A549 (cell line): ENCODE data around the gene PPP3CA. TPM values are rescaled to one million over a fixed set of nuclear protein-coding genes. Genes with fewer than 3 reads are reported as not detected.

ENCODE experiments used
- ATAC-seq, 2 experiments: fragments of 200-7000 bp in 1 of 2; fragments of >200 bp in 1 of 2; cut with Nextera tagmentation in 1 of 2; cut with Tn5 transposase in 1 of 2; 3 replicates each; pipeline versions ENCODE4 v1.8.0 to v1.9.1; 2018 to 2020; ENCODE audit warnings: mild to moderate bottlenecking in 1 of 2, moderate library complexity in 1 of 2
- CTCF ChIA-PET: fragments of 300-600 bp; sonication (Branson Sonifier 250); formaldehyde crosslinking; extraction: SDS; loops from one replicate; lab custom pipeline; 2021; ENCODE audit warnings: antibody characterized with exemption, inconsistent platforms; lab: Yijun Ruan, JAX
- POLR2A ChIA-PET: fragments of 350-600 bp; formaldehyde crosslinking; extraction: SDS; loops from one replicate; lab custom pipeline; 2021; ENCODE audit warnings: antibody characterized with exemption, inconsistent platforms; lab: Yijun Ruan, JAX
- DNase-seq, 2 experiments: peaks; one replicate each; pipeline versions ENCODE4 v3.0.0 to v3.0.0-alpha.2; 2011 to 2016; ENCODE audit warnings: low read depth in 1 of 2, low spot score in 1 of 2
- FAIRE-seq: peaks from 2 replicates; lab custom pipeline; 2011; peaks lifted over from hg19 to GRCh38; lab: Jason Lieb, UNC
- H3K27ac ChIP-seq, 2 experiments: fragments of >200 bp; sonication (Bioruptor Twin); formaldehyde crosslinking; 3 replicates each; pipeline ENCODE4 v1.5.1; 2016 to 2017
- H3K4me1 ChIP-seq: fragments of >200 bp; sonication (Bioruptor Twin); formaldehyde crosslinking; 3 replicates; pipeline ENCODE4 v1.6.1; 2016
- H3K4me2 ChIP-seq: fragments of >200 bp; sonication (Bioruptor Twin); formaldehyde crosslinking; 3 replicates; pipeline ENCODE4 v1.6.1; 2016
- H3K4me3 ChIP-seq: fragments of >200 bp; sonication (Bioruptor Twin); formaldehyde crosslinking; 3 replicates; pipeline ENCODE4 v1.5.1; 2016
- H3K9me3 ChIP-seq: fragments of >200 bp; sonication (Bioruptor Twin); formaldehyde crosslinking; 3 replicates; pipeline ENCODE4 v1.6.1; 2016
- BCL3 ChIP-seq: fragments of >200 bp; sonication (Bioruptor Twin); formaldehyde crosslinking; IDR thresholded peaks from 3 replicates; pipeline ENCODE4 v1.6.1; 2016
- CHD4 ChIP-seq: fragments of 200-600 bp; sonication (generic); IDR thresholded peaks from 2 replicates; pipeline ENCODE4 v1.6.1; 2016; ENCODE audit warnings: antibody characterized with exemption, mild to moderate bottlenecking, borderline replicate concordance
- CTCF ChIP-seq: fragments of >200 bp; sonication (Bioruptor Twin); formaldehyde crosslinking; IDR thresholded peaks from 3 replicates; pipeline ENCODE4 v1.5.1; 2016
- E2F6 ChIP-seq: IDR thresholded peaks from 2 replicates; pipeline ENCODE4 v1.6.1; 2012; ENCODE audit warnings: low read depth, borderline replicate concordance
- EHMT2 ChIP-seq: fragments of 200-600 bp; sonication (generic); IDR thresholded peaks from 2 replicates; pipeline ENCODE4 v1.6.1; 2016; ENCODE audit warnings: antibody characterized with exemption, low read depth, mild to moderate bottlenecking, moderate library complexity
- ESRRA ChIP-seq: fragments of 150-350 bp; IDR thresholded peaks from 2 replicates; pipeline ENCODE4 v1.6.1; 2014; ENCODE audit warnings: mild to moderate bottlenecking, low read length, borderline replicate concordance
- FOSB ChIP-seq: fragments of 250-450 bp; sonication (Bioruptor Pico); IDR thresholded peaks from 2 replicates; pipeline ENCODE4 v1.5.0; 2020; ENCODE audit warnings: mild to moderate bottlenecking, moderate library complexity
- FOSL2 ChIP-seq, 2 experiments: fragments of 450-650 bp in 1 of 2; fragments of >200 bp in 1 of 2; sonication (Bioruptor Twin) in 1 of 2; formaldehyde crosslinking; IDR thresholded peaks; 2 replicates each; pipeline versions ENCODE4 v1.5.0 to v1.6.1; 2016 to 2020; ENCODE audit warnings: mild to moderate bottlenecking in 1 of 2, moderate library complexity in 1 of 2
- HES2 ChIP-seq: fragments of >200 bp; sonication (Bioruptor Twin); formaldehyde crosslinking; IDR thresholded peaks from 2 replicates; pipeline ENCODE4 v1.6.1; 2016
- HEYL ChIP-seq: fragments of 250-450 bp; sonication (Bioruptor Pico); IDR thresholded peaks from 2 replicates; pipeline ENCODE4 v1.8.0; 2021; ENCODE audit warnings: mild to moderate bottlenecking, moderate library complexity
- HMGXB4 ChIP-seq: fragments of 250-450 bp; sonication (Bioruptor Pico); IDR thresholded peaks from 2 replicates; pipeline ENCODE4 v1.5.0; 2021; ENCODE audit warnings: mild to moderate bottlenecking, moderate library complexity, borderline replicate concordance
- HOXA7 ChIP-seq: fragments of 250-450 bp; sonication (Bioruptor Pico); IDR thresholded peaks from 2 replicates; pipeline ENCODE4 v1.5.0; 2020; ENCODE audit warnings: mild to moderate bottlenecking, moderate library complexity
- PHF8 ChIP-seq: fragments of 200-600 bp; sonication (generic); IDR thresholded peaks from 2 replicates; pipeline ENCODE4 v1.6.1; 2016; ENCODE audit warnings: low read depth, mild to moderate bottlenecking, antibody characterized with exemption, moderate library complexity, borderline replicate concordance
- POLR2AphosphoS2 ChIP-seq: conservative IDR thresholded peaks from 2 replicates; pipeline ENCODE4 v1.6.1; 2012; ENCODE audit warnings: low read length, improper control_type of control experiment, inconsistent platforms
- RAD21 ChIP-seq, 2 experiments: fragments of >200 bp in 1 of 2; sonication (Bioruptor Twin) in 1 of 2; formaldehyde crosslinking in 1 of 2; IDR thresholded peaks in 1 of 2; conservative IDR thresholded peaks in 1 of 2; 2 replicates in 1 of 2; 3 replicates in 1 of 2; pipeline ENCODE4 v1.6.1; 2012 to 2018; ENCODE audit warnings: inconsistent platforms in 1 of 2
- RARB ChIP-seq: fragments of 250-450 bp; sonication (Bioruptor Pico); IDR thresholded peaks from 2 replicates; pipeline ENCODE4 v1.8.0; 2021; ENCODE audit warnings: mild to moderate bottlenecking, moderate library complexity
- REST ChIP-seq: fragments of 200-600 bp; sonication (generic); IDR thresholded peaks from 2 replicates; pipeline ENCODE4 v1.6.1; 2016; ENCODE audit warnings: antibody characterized with exemption, mild to moderate bottlenecking, moderate library complexity
- RNF2 ChIP-seq: fragments of 200-600 bp; sonication (generic); IDR thresholded peaks from 2 replicates; pipeline ENCODE4 v1.6.1; 2016; ENCODE audit warnings: low read depth, mild to moderate bottlenecking, antibody characterized with exemption, moderate library complexity, borderline replicate concordance
- SREBF2 ChIP-seq: fragments of 450-650 bp; IDR thresholded peaks from 2 replicates; pipeline ENCODE4 v1.6.1; 2014; ENCODE audit warnings: mild to moderate bottlenecking, moderate library complexity
- TFCP2L1 ChIP-seq: fragments of 250-450 bp; sonication (Bioruptor Pico); IDR thresholded peaks from 2 replicates; pipeline ENCODE4 v1.5.0; 2021; ENCODE audit warnings: mild to moderate bottlenecking
- ZC3H11A ChIP-seq: fragments of 450-650 bp; IDR thresholded peaks from 2 replicates; pipeline ENCODE4 v1.6.1; 2014; ENCODE audit warnings: antibody characterized with exemption, mild to moderate bottlenecking
- ZSCAN20 ChIP-seq: fragments of 250-450 bp; sonication (Bioruptor Pico); IDR thresholded peaks from 2 replicates; pipeline ENCODE4 v1.8.0; 2022; ENCODE audit warnings: mild to moderate bottlenecking, moderate library complexity
- WGBS: methylation state at CpG from one replicate; pipeline ENCODE4 v1.1.6; 2017; ENCODE audit errors: missing lambda C conversion rate; 5-methylcytosine and 5-hydroxymethylcytosine counted together
- polyA plus RNA-seq, 4 experiments: library from polyadenylated mRNA; depleted of rRNA in 3 of 4; stranded (reverse); fragments of >200 nt; fragmentation: RNase III in 1 of 4; extraction: RNeasy Plus Mini Kit Qiagen cat#74134 plus additional on column Dnase treatment in 1 of 4; gene quantifications; 2 replicates in 3 of 4; 3 replicates in 1 of 4; pipeline ENCODE4 v1.2.3, GENCODE V29; 2011 to 2017

The PPP3CA gene
- polyA plus RNA-seq, 2 of the 4 experiments (the other 2 are of a cell fraction): 21.4 to 42.4 TPM

GRCh38 chr4:101066626-101067170 is 280.6 kb downstream of the PPP3CA start:
- ChIA-PET POLR2A (no interaction called here), CTCF (no interaction called here)
- WGBS: 93% methylated on average over 6 of the region's 6 CpGs
- Histone ChIP-seq H3K4me2 (no peak overlapping the region), H3K4me1 (no peaks in the 10 kb centered on the region), H3K4me3 (no peak overlapping the region), H3K27ac (no peak overlapping the region), H3K9me3 (no peaks in the 10 kb centered on the region)
- FAIRE-seq (no peak), ATAC-seq (no peak), DNase-seq (no peak)
- TF ChIP-seq ZC3H11A: no peak
- no peak for TF ChIP-seq ZSCAN20 (CRISPR knock-in tag)
- TF ChIP-seq HMGXB4 (CRISPR knock-in tag): no peak
- no peak for TF ChIP-seq CHD4
- no peak for TF ChIP-seq RARB (CRISPR knock-in tag)

- POLR2A ChIA-PET: no interaction called here
- ATAC-seq (no peak), DNase-seq (no peak), FAIRE-seq (no peak)
- WGBS: 91% methylated on average over 1 of the region's 1 CpG
- H3K4me1 ChIP-seq: no peaks in the 10 kb centered on the region
- no peak overlapping the region for H3K27ac ChIP-seq
- H3K4me3 ChIP-seq: no peak overlapping the region
- TF ChIP-seq RAD21 (conservative IDR thresholded peaks at IDR 0.05 in 1 of 2, IDR thresholded peaks at IDR 0.05 in 1 of 2): no peak
- no peak for TF ChIP-seq EHMT2
- TF ChIP-seq ESRRA: no peak
- TF ChIP-seq FOSL2 (IDR thresholded peaks at IDR 0.05): no peak
- TF ChIP-seq FOSL2 (CRISPR knock-in tag; IDR thresholded peaks at IDR 0.05): no peak
- TF ChIP-seq RNF2: no peak
- no peak for TF ChIP-seq TFCP2L1 (CRISPR knock-in tag)
- TF ChIP-seq BCL3: no peak
- TF ChIP-seq REST: no peak
- no peak for TF ChIP-seq HMGXB4 (CRISPR knock-in tag)
- TF ChIP-seq PHF8: no peak
- no peak for TF ChIP-seq SREBF2
- no peak for TF ChIP-seq FOSB (CRISPR knock-in tag)
- no peak for TF ChIP-seq HEYL (CRISPR knock-in tag)
- no peak for TF ChIP-seq POLR2AphosphoS2
- TF ChIP-seq HOXA7 (CRISPR knock-in tag): no peak
- no peak for TF ChIP-seq CTCF
- TF ChIP-seq E2F6: no peak
- no peak for TF ChIP-seq HES2
- H3K9me3 ChIP-seq: no peaks in the 10 kb centered on the region
- no peak overlapping the region for H3K4me2 ChIP-seq
- CTCF ChIA-PET: no interaction called here
Observed at GRCh38 chr4:101065935-101066485, 281.3 kb downstream of the PPP3CA start.
